Activated B cell treated with CpG ODN at 0.5 μM for 24 hours (primary cell): ENCODE measurements around the gene ARL6. TPM values are rescaled to one million over a fixed set of nuclear protein-coding genes. Genes with fewer than 3 reads are reported as not detected.

Source experiments
- ATAC-seq: fragments of 200-7000 bp; cut with Tn5 transposase; one replicate; pipeline ENCODE4 v1.10.0; 2021; ENCODE audit warnings: low read depth, mild to moderate bottlenecking, moderate library complexity
- CTCF ChIA-PET: fragments of 350-600 bp; sonication (Branson Sonifier 250); formaldehyde crosslinking; loops from one replicate; lab custom pipeline; 2021; ENCODE audit warnings: antibody characterized with exemption; lab: Charles Lee
- POLR2A ChIA-PET: fragments of 350-600 bp; sonication (Branson Sonifier 250); formaldehyde crosslinking; loops from one replicate; lab custom pipeline; 2021; ENCODE audit warnings: antibody characterized with exemption; lab: Charles Lee
- DNase-seq: peaks from one replicate; pipeline ENCODE4 v3.0.0; 2022
- H3K27ac Mint-ChIP-seq: one replicate; pipeline ENCODE4 v1.8.0; 2020; ENCODE audit warnings: mixed read lengths
- H3K27me3 Mint-ChIP-seq: one replicate; pipeline ENCODE4 v1.8.0; 2021; ENCODE audit warnings: mixed read lengths
- H3K36me3 Mint-ChIP-seq: one replicate; pipeline ENCODE4 v1.8.0; 2021; ENCODE audit warnings: low read depth, mixed read lengths
- H3K4me1 Mint-ChIP-seq: one replicate; pipeline ENCODE4 v1.8.0; 2021; ENCODE audit warnings: mixed read lengths
- H3K4me3 Mint-ChIP-seq: one replicate; pipeline ENCODE4 v1.8.0; 2020; ENCODE audit warnings: mild to moderate bottlenecking, mixed read lengths
- H3K9me3 Mint-ChIP-seq: one replicate; pipeline ENCODE4 v1.8.0; 2020; ENCODE audit warnings: mixed read lengths
- intact Hi-C: fragments of 100-400 bp; cut with micrococcal nuclease; formaldehyde crosslinking; loops from one replicate; pipeline ENCODE4 v1.15.1; 2024
- total RNA-seq: library from RNA; stranded (reverse); gene quantifications from 2 replicates; pipeline ENCODE4 v1.2.3, GENCODE V29; 2022
- TF ChIP-seq, protein P1 (sequence below): fragments of 200-600 bp; IDR thresholded peaks from one replicate; pipeline ENCODE4 v1.8.0; 2022; ENCODE audit warnings: antibody characterized with exemption, mild to moderate bottlenecking

Gene ARL6
- total RNA-seq, 1 donor from 2014 or later, result 4.2 TPM

GRCh38 chr3:97804471-97804870 is 39.9 kb downstream of the ARL6 start:
- Mint-ChIP-seq H3K27me3 (no peaks in the 10 kb centered on the region), H3K9me3 (no peaks in the 10 kb centered on the region), H3K36me3 (peaks cover 6% of the 10 kb centered on the region), H3K4me1 (no peaks in the 10 kb centered on the region), H3K4me3 (no peak overlapping the region), H3K27ac (no peak overlapping the region)
- DNase-seq (no peak), ATAC-seq (no peak)
- POLR2A ChIA-PET, result no interaction called here
- TF ChIP-seq, protein P1, sequence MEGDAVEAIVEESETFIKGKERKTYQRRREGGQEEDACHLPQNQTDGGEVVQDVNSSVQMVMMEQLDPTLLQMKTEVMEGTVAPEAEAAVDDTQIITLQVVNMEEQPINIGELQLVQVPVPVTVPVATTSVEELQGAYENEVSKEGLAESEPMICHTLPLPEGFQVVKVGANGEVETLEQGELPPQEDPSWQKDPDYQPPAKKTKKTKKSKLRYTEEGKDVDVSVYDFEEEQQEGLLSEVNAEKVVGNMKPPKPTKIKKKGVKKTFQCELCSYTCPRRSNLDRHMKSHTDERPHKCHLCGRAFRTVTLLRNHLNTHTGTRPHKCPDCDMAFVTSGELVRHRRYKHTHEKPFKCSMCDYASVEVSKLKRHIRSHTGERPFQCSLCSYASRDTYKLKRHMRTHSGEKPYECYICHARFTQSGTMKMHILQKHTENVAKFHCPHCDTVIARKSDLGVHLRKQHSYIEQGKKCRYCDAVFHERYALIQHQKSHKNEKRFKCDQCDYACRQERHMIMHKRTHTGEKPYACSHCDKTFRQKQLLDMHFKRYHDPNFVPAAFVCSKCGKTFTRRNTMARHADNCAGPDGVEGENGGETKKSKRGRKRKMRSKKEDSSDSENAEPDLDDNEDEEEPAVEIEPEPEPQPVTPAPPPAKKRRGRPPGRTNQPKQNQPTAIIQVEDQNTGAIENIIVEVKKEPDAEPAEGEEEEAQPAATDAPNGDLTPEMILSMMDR, result no peak
- intact Hi-C loops, result no loop called here
- CTCF ChIA-PET, result interaction anchor here (1.1 to 1.5 kb wide), 3 partner anchors 10 to 219 kb away, joined by 3 to 5 read pairs (median 4); no protein-coding TSS in a partner anchor

DNA sequence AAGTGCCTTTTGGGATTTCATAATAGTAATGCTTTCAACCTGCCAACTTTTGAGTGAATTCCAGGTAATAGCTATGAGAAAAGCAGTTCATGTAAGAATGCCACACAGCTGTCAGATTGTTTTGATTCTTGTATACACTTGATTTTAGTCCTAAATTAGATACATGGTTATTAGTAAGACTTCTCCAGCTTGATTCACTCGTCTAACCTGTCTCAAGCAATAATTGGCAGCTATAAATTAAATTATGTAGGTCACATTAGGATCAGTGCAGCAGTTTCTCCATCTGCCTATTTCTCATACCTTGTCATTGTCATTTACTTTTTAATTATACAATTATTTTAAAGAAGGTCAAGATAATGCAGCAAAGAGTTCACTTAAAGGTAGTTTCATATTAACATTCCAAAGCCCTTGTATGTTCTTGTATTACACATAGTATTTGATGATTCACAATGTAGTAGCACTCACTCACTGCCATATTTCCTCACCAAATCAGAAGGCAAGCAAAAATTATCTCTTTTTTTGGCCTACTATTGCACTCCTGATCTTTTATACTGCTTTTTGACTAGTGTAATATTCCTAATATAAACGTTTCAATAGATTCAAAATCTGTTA is 46.3 kb downstream of the ARL6 start:
- intact Hi-C loops, result no loop called here
- no peak for ATAC-seq
- H3K9me3 Mint-ChIP-seq, result no peaks in the 10 kb centered on the region
- TF ChIP-seq, protein P1, result no peak
- POLR2A ChIA-PET, result no interaction called here
- H3K27ac Mint-ChIP-seq, result no peak overlapping the region
- no peaks in the 10 kb centered on the region for H3K4me1 Mint-ChIP-seq
- H3K36me3 Mint-ChIP-seq, result no peaks in the 10 kb centered on the region
- CTCF ChIA-PET, result no interaction called here
- no peak for DNase-seq
- no peak overlapping the region for H3K4me3 Mint-ChIP-seq
- H3K27me3 Mint-ChIP-seq, result peaks cover 2% of the 10 kb centered on the region

DNA sequence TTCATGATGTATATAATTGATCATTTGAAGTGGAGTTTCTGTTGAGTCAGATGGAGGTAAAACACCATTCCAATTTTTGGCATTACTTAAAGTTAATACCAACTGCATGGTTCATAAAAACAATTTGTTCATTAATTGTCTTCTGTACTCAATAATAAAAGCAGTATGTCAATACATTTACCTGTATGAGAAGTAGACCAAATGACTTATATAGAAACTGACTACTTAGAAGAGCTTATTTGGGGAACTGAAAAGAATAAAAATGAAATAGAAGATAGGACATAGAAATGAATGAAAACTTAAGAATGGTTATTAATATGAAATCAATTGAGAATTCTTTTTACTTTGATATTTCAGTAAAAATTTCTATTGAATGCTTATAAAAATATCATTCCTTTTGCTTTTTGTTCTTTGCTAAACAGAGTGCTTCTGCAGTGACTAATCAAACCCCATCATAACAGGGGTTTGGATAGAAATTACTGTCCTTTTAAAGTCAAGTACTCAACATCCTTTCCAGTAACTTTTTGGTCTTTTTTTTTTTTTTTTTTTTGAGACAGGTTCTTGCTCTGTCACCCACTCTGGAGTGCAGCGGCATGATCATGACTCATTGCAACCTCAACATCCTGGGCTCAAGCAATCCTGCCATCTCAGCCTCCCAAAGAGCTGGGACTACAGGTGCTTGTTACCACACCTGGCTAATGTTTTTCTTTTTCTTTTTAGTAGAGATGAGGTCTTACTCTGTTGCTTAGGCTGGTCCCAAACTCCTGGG is 50.8 kb downstream of the ARL6 start:
- Mint-ChIP-seq H3K36me3 (no peaks in the 10 kb centered on the region), H3K27me3 (peaks cover 22% of the 10 kb centered on the region), H3K4me1 (no peaks in the 10 kb centered on the region), H3K4me3 (no peak overlapping the region), H3K9me3 (no peaks in the 10 kb centered on the region), H3K27ac (no peak overlapping the region)
- CTCF ChIA-PET, result no interaction called here
- POLR2A ChIA-PET, result no interaction called here
- DNase-seq (no peak), ATAC-seq (no peak)
- intact Hi-C loops, result no loop called here
- TF ChIP-seq, protein P1, result no peak

GRCh38 chr3:97816811-97817210 is 52.3 kb downstream of the ARL6 start:
- Mint-ChIP-seq H3K27ac (no peak overlapping the region), H3K27me3 (peaks cover 27% of the 10 kb centered on the region), H3K36me3 (no peaks in the 10 kb centered on the region), H3K4me3 (no peak overlapping the region), H3K4me1 (peaks cover 9% of the 10 kb centered on the region), H3K9me3 (no peaks in the 10 kb centered on the region)
- POLR2A ChIA-PET, result no interaction called here
- TF ChIP-seq, protein P1, result no peak
- intact Hi-C loops, result no loop called here
- CTCF ChIA-PET, result no interaction called here
- DNase-seq, result no peak
- no peak for ATAC-seq

GRCh38 chr3:97817965-97818364 is 53.4 kb downstream of the ARL6 start:
- Mint-ChIP-seq H3K4me3 (no peak overlapping the region), H3K9me3 (no peaks in the 10 kb centered on the region), H3K4me1 (peaks cover 15% of the 10 kb centered on the region), H3K27ac (no peak overlapping the region), H3K27me3 (peaks cover 32% of the 10 kb centered on the region), H3K36me3 (no peaks in the 10 kb centered on the region)
- intact Hi-C loops, result no loop called here
- no peak for ATAC-seq
- CTCF ChIA-PET, result no interaction called here
- TF ChIP-seq, protein P1, result no peak
- DNase-seq, result no peak
- POLR2A ChIA-PET, result no interaction called here
